Astrocyte (in vitro differentiated cells and primary cell): ENCODE results near the gene MEGF8. TPM values are rescaled to one million over a fixed set of nuclear protein-coding genes. Genes with fewer than 3 reads are reported as not detected.

ENCODE experiments used
- DNase-seq: peaks from one replicate; pipeline ENCODE4 v3.0.0-alpha.2; 2010; ENCODE audit warnings: low read depth
- FAIRE-seq: peaks from 2 replicates; lab custom pipeline; 2011; peaks lifted over from hg19 to GRCh38; lab: Jason Lieb, UNC
- H2AFZ ChIP-seq: 2 replicates; pipeline ENCODE4 v1.6.0; 2012; ENCODE audit warnings: low read depth, low read length, inconsistent platforms
- H3K27ac ChIP-seq: 2 replicates; pipeline ENCODE4 v1.5.1; 2011; ENCODE audit warnings: low read depth, low read length, inconsistent platforms
- H3K27me3 ChIP-seq: 2 replicates; pipeline ENCODE4 v1.6.0; 2011; ENCODE audit warnings: low read length, inconsistent platforms; ENCODE audit not compliant: insufficient read depth
- H3K36me3 ChIP-seq: 2 replicates; pipeline ENCODE4 v1.5.1; 2011; ENCODE audit warnings: low read length, inconsistent platforms; ENCODE audit not compliant: insufficient read depth
- H3K4me1 ChIP-seq: 2 replicates; pipeline ENCODE4 v1.5.1; 2011; ENCODE audit warnings: low read length, inconsistent platforms; ENCODE audit not compliant: insufficient read depth
- H3K4me2 ChIP-seq: 2 replicates; pipeline ENCODE4 v1.6.0; 2012; ENCODE audit warnings: low read length, inconsistent platforms
- H3K4me3 ChIP-seq: 2 replicates; pipeline ENCODE4 v1.5.1; 2011; ENCODE audit warnings: low read depth, mild to moderate bottlenecking, low read length, inconsistent platforms; ENCODE audit not compliant: insufficient read depth
- H3K79me2 ChIP-seq: 2 replicates; pipeline ENCODE4 v1.6.0; 2012; ENCODE audit warnings: mild to moderate bottlenecking, low read length, inconsistent platforms; ENCODE audit not compliant: insufficient read depth
- H3K9ac ChIP-seq: 2 replicates; pipeline ENCODE4 v1.6.0; 2012; ENCODE audit warnings: mild to moderate bottlenecking, low read length, inconsistent platforms
- H3K9me3 ChIP-seq: 2 replicates; pipeline ENCODE4 v1.5.1; 2012; ENCODE audit warnings: low read depth, mild to moderate bottlenecking, low read length, inconsistent platforms; ENCODE audit not compliant: insufficient read depth
- H4K20me1 ChIP-seq: 2 replicates; pipeline ENCODE4 v1.6.0; 2012; ENCODE audit warnings: low read length, inconsistent platforms; ENCODE audit not compliant: insufficient read depth
- H3K27ac Mint-ChIP-seq: one replicate; pipeline ENCODE4 v1.8.0; 2021; ENCODE audit warnings: mild to moderate bottlenecking, mixed read lengths; ENCODE audit not compliant: unreplicated experiment
- H3K27me3 Mint-ChIP-seq: one replicate; pipeline ENCODE4 v1.8.0; 2021; ENCODE audit warnings: low read depth, mixed read lengths; ENCODE audit not compliant: unreplicated experiment
- H3K36me3 Mint-ChIP-seq: one replicate; pipeline ENCODE4 v1.8.0; 2021; ENCODE audit warnings: low read depth, mixed read lengths; ENCODE audit not compliant: unreplicated experiment
- H3K4me1 Mint-ChIP-seq: one replicate; pipeline ENCODE4 v1.8.0; 2021; ENCODE audit warnings: low read depth, mixed read lengths; ENCODE audit not compliant: unreplicated experiment
- H3K4me3 Mint-ChIP-seq: one replicate; pipeline ENCODE4 v1.8.0; 2021; ENCODE audit warnings: mild to moderate bottlenecking, moderate library complexity, mixed read lengths; ENCODE audit not compliant: unreplicated experiment
- H3K9me3 Mint-ChIP-seq: one replicate; pipeline ENCODE4 v1.8.0; 2021; ENCODE audit warnings: mild to moderate bottlenecking, mixed read lengths; ENCODE audit not compliant: unreplicated experiment
- EZH2 ChIP-seq: IDR thresholded peaks from 2 replicates; pipeline ENCODE4 v1.6.1; 2012; ENCODE audit warnings: mild to moderate bottlenecking, low read length, inconsistent platforms; ENCODE audit not compliant: insufficient read depth
- total RNA-seq: library from RNA; stranded (reverse); gene quantifications from 2 replicates; pipeline ENCODE4 v1.2.1, GENCODE V29; 2021
- TF ChIP-seq, protein P1 (sequence below): IDR thresholded peaks from 2 replicates; pipeline ENCODE4 v1.5.1; 2011; ENCODE audit warnings: low read depth, mild to moderate bottlenecking, inconsistent platforms, low read length, moderate library complexity; ENCODE audit not compliant: insufficient read depth

MEGF8 gene
- total RNA-seq, 1 donor from 2014 or later: 42.0 TPM

DNA sequence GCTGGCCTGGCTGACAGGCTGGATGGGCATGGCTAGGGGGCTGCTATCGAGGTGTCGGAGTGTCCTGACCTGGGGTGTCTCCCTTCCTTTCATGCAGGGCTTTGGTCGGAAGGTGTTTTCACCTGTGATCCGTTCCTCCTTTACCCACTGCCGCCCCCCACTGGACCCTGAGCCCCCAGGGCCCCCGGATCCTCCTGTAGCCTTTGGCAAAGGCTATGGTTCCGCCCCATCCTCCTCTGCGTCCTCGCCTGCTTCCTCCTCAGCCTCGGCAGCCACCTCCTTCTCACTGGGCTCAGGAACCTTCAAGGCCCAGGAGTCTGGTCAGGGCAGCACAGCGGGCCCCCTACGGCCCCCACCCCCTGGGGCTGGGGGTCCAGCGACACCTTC lies 35.3 kb upstream of the MEGF8 start:
- H3K4me1 Mint-ChIP-seq: peaks cover 6% of the 10 kb centered on the region
- H3K9ac ChIP-seq: no peak overlapping the region
- peaks cover 76% of the 10 kb centered on the region for H4K20me1 ChIP-seq
- no peak overlapping the region for H3K4me3 Mint-ChIP-seq
- no peak overlapping the region for H3K4me3 ChIP-seq
- TF ChIP-seq EZH2: no peak
- TF ChIP-seq, protein P1, sequence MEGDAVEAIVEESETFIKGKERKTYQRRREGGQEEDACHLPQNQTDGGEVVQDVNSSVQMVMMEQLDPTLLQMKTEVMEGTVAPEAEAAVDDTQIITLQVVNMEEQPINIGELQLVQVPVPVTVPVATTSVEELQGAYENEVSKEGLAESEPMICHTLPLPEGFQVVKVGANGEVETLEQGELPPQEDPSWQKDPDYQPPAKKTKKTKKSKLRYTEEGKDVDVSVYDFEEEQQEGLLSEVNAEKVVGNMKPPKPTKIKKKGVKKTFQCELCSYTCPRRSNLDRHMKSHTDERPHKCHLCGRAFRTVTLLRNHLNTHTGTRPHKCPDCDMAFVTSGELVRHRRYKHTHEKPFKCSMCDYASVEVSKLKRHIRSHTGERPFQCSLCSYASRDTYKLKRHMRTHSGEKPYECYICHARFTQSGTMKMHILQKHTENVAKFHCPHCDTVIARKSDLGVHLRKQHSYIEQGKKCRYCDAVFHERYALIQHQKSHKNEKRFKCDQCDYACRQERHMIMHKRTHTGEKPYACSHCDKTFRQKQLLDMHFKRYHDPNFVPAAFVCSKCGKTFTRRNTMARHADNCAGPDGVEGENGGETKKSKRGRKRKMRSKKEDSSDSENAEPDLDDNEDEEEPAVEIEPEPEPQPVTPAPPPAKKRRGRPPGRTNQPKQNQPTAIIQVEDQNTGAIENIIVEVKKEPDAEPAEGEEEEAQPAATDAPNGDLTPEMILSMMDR: no peak
- peaks cover 2% of the 10 kb centered on the region for H3K9me3 Mint-ChIP-seq
- H3K9me3 ChIP-seq: no peaks in the 10 kb centered on the region
- no peaks in the 10 kb centered on the region for H3K27me3 ChIP-seq
- H3K27me3 Mint-ChIP-seq: no peaks in the 10 kb centered on the region
- no peak overlapping the region for H3K27ac Mint-ChIP-seq
- FAIRE-seq (no peak), DNase-seq (no peak)
- H3K79me2 ChIP-seq: peaks cover 30% of the 10 kb centered on the region
- H3K27ac ChIP-seq: no peak overlapping the region
- peaks cover 13% of the 10 kb centered on the region for H3K4me1 ChIP-seq
- H2AFZ ChIP-seq: no peak overlapping the region
- peaks cover 4% of the 10 kb centered on the region for H3K36me3 Mint-ChIP-seq
- no peak overlapping the region for H3K4me2 ChIP-seq
- peaks cover 18% of the 10 kb centered on the region for H3K36me3 ChIP-seq

DNA sequence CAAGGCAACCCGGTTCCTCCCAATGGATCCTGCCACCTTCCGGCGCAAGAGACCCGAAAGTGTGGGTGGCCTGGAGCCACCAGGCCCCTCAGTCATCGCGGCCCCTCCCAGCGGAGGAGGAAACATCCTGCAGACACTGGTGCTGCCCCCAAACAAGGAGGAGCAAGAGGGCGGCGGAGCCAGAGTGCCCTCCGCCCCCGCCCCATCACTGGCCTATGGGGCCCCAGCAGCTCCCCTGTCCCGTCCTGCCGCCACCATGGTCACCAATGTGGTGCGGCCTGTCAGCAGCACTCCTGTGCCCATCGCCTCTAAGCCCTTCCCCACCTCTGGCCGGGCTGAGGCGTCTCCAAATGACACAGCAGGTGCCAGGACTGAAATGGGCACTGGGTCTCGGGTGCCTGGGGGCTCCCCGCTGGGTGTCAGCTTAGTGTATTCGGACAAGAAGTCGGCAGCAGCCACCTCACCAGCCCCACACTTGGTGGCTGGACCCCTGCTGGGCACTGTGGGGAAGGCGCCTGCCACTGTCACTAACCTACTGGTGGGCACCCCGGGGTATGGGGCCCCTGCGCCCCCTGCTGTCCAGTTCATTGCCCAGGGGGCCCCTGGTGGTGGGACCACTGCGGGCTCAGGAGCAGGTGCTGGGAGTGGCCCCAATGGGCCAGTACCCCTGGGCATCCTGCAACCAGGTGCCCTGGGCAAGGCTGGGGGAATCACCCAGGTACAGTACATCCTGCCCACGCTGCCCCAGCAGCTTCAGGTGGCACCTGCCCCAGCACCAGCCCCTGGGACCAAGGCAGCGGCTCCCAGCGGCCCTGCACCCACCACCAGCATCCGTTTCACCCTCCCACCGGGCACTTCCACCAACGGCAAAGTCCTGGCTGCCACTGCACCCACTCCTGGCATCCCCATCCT lies 34.7 kb upstream of the MEGF8 start:
- Histone ChIP-seq H3K27ac (no peak overlapping the region), H3K4me2 (no peak overlapping the region), H3K9me3 (no peaks in the 10 kb centered on the region), H3K4me3 (no peak overlapping the region), H3K9ac (no peak overlapping the region), H3K79me2 (peaks cover 23% of the 10 kb centered on the region), H2AFZ (no peak overlapping the region), H4K20me1 (peaks cover 76% of the 10 kb centered on the region), H3K27me3 (no peaks in the 10 kb centered on the region), H3K36me3 (peaks cover 18% of the 10 kb centered on the region), H3K4me1 (peaks cover 7% of the 10 kb centered on the region)
- TF ChIP-seq EZH2: no peak
- TF ChIP-seq, protein P1: peak; percentile 32
- Mint-ChIP-seq H3K36me3 (peaks cover 5% of the 10 kb centered on the region), H3K27ac (no peak overlapping the region), H3K4me3 (no peak overlapping the region), H3K9me3 (peaks cover 2% of the 10 kb centered on the region), H3K27me3 (no peaks in the 10 kb centered on the region), H3K4me1 (peaks cover 6% of the 10 kb centered on the region)
- FAIRE-seq (no peak), DNase-seq (no peak)

DNA sequence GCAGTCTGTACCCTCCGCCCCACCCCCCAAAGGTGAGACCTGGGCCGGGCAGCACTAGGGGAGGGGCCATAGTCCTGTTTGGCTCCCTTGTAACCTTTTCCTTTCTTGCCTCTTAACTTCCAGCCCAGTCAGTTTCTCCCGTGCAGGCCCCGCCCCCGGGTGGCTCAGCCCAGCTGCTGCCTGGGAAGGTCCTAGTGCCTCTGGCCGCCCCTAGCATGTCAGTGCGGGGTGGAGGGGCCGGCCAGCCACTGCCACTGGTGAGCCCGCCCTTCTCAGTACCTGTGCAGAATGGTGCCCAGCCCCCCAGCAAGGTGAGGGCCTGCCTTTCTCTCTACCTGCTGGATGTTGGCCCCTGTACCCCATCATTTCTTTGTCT lies 34.0 kb upstream of the MEGF8 start:
- Histone ChIP-seq H2AFZ (no peak overlapping the region), H3K27ac (no peak overlapping the region), H3K9me3 (no peaks in the 10 kb centered on the region), H3K9ac (no peak overlapping the region), H4K20me1 (peaks cover 76% of the 10 kb centered on the region), H3K79me2 (peaks cover 18% of the 10 kb centered on the region), H3K4me1 (peaks cover under 1% of the 10 kb centered on the region), H3K36me3 (peaks cover 18% of the 10 kb centered on the region), H3K27me3 (no peaks in the 10 kb centered on the region), H3K4me3 (no peak overlapping the region), H3K4me2 (no peak overlapping the region)
- H3K27me3 Mint-ChIP-seq: no peaks in the 10 kb centered on the region
- H3K9me3 Mint-ChIP-seq: no peaks in the 10 kb centered on the region
- peaks cover 3% of the 10 kb centered on the region for H3K36me3 Mint-ChIP-seq
- DNase-seq: no peak
- H3K4me3 Mint-ChIP-seq: no peak overlapping the region
- H3K27ac Mint-ChIP-seq: no peak overlapping the region
- no peaks in the 10 kb centered on the region for H3K4me1 Mint-ChIP-seq
- no peak for FAIRE-seq
- TF ChIP-seq, protein P1: no peak
- no peak for TF ChIP-seq EZH2
